Gastroesophageal sphincter (tissue), 4 donors: ENCODE data around the gene SORBS1. TPM values are rescaled to one million over a fixed set of nuclear protein-coding genes. Genes with fewer than 3 reads are reported as not detected.

ENCODE experiments used
- ATAC-seq: fragments of 150-250 bp; one replicate; pipeline ENCODE4 v1.9.1; 2016; ENCODE audit warnings: mild to moderate bottlenecking, moderate library complexity
- H3K27ac ChIP-seq, 4 donors: fragments of 200-600 bp; sonication (generic) in 3 of 4; 1 replicate in 3 of 4; 2 replicates in 1 of 4; pipeline ENCODE4 v1.5.1; 2016 to 2019
- H3K27me3 ChIP-seq: fragments of 200-600 bp; sonication (generic); one replicate; pipeline ENCODE4 v1.5.1; 2019
- H3K36me3 ChIP-seq, 2 donors: fragments of 200-600 bp; sonication (generic); one replicate each; pipeline ENCODE4 v1.5.1; 2019; ENCODE audit warnings: control low read depth in 1 of 2
- H3K4me1 ChIP-seq, 3 donors: fragments of 200-600 bp; sonication (generic); 1 replicate in 2 of 3; 2 replicates in 1 of 3; pipeline ENCODE4 v1.5.1; 2016 to 2019; ENCODE audit warnings: control low read depth in 2 of 3
- H3K4me3 ChIP-seq, 2 donors: fragments of 200-600 bp; sonication (generic); one replicate each; pipeline ENCODE4 v1.5.1; 2019; ENCODE audit warnings: mild to moderate bottlenecking in 1 of 2, moderate library complexity in 1 of 2
- H3K9me3 ChIP-seq, 3 donors: fragments of 200-600 bp; sonication (generic); one replicate each; pipeline ENCODE4 v1.5.1; 2017 to 2019; ENCODE audit warnings: control low read depth in 2 of 3
- EP300 ChIP-seq: sonication (generic); formaldehyde crosslinking; IDR thresholded peaks from one replicate; pipeline ENCODE4 v1.6.1; 2017; ENCODE audit warnings: antibody characterized with exemption, mild to moderate bottlenecking
- POLR2A ChIP-seq, 2 donors: fragments of 450-650 bp; IDR thresholded peaks; one replicate each; pipeline ENCODE4 v1.6.1; 2017; ENCODE audit warnings: antibody characterized with exemption in 2 of 2, mild to moderate bottlenecking in 2 of 2, moderate library complexity in 1 of 2
- POLR2AphosphoS5 ChIP-seq: sonication (generic); formaldehyde crosslinking; IDR thresholded peaks from one replicate; pipeline ENCODE4 v1.6.1; 2017; ENCODE audit warnings: antibody characterized with exemption
- WGBS, 2 donors: methylation state at CpG; one replicate each; pipeline ENCODE4 v1.1.5; 2018; ENCODE audit warnings: low coverage in 1 of 2; 5-methylcytosine and 5-hydroxymethylcytosine counted together
- total RNA-seq, 4 donors: library from RNA; depleted of rRNA; stranded (reverse); fragments of >200 nt; gene quantifications; one replicate each; pipeline ENCODE4 v1.1.0, GENCODE V29; 2016
- TF ChIP-seq, protein P1 (sequence below), 4 experiments: fragments of 200-600 bp in 2 of 4; fragments of 450-650 bp in 2 of 4; sonication (generic) in 1 of 4; IDR thresholded peaks; one replicate each; pipeline ENCODE4 v1.5.1; 2017 to 2019; ENCODE audit warnings: antibody characterized with exemption in 4 of 4, mild to moderate bottlenecking in 2 of 4, moderate library complexity in 2 of 4

Gene SORBS1
- total RNA-seq, 4 donors from 2014 or later = 1,866 to 2,220 (median 1,948) TPM

DNA sequence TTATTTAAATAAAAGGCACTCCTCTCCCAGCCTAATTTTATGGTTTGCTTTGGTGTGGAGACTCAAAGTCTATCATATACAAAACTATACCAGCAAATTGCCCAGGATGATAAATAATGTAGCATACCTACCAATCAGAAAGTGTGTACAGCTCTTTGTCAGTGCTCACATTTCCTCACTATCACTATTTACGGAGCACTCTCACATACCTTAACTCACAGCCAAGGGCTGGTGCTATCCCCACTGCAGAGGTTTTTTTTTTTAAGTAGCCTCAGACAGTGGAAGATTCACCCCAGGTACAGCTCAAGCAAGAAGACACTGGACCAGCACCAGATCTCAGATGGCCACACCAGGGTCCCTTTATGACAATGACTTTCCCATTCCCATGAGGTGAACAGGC lies 272.9 kb downstream of the SORBS1 start:
- Histone ChIP-seq H3K27ac (peak overlapping the region in 2 of 4 donors; percentile 82 to 91), H3K36me3 (no peaks in the 10 kb centered on the region), H3K27me3 (peaks cover 24% of the 10 kb centered on the region), H3K4me1 (peaks cover 0 to 27% (median 4%) of the 10 kb centered on the region in 3 donors), H3K9me3 (no peaks in the 10 kb centered on the region), H3K4me3 (peak overlapping the region in 1 of 2 donors; percentile 86)
- 67 to 88% methylated on average over 1 of the region's 1 CpG for WGBS, 2 donors
- no peak for ATAC-seq
- TF ChIP-seq POLR2AphosphoS5 (no peak), EP300 (no peak), POLR2A (IDR thresholded peaks at IDR 0.05) (no peak)
- TF ChIP-seq, protein P1, sequence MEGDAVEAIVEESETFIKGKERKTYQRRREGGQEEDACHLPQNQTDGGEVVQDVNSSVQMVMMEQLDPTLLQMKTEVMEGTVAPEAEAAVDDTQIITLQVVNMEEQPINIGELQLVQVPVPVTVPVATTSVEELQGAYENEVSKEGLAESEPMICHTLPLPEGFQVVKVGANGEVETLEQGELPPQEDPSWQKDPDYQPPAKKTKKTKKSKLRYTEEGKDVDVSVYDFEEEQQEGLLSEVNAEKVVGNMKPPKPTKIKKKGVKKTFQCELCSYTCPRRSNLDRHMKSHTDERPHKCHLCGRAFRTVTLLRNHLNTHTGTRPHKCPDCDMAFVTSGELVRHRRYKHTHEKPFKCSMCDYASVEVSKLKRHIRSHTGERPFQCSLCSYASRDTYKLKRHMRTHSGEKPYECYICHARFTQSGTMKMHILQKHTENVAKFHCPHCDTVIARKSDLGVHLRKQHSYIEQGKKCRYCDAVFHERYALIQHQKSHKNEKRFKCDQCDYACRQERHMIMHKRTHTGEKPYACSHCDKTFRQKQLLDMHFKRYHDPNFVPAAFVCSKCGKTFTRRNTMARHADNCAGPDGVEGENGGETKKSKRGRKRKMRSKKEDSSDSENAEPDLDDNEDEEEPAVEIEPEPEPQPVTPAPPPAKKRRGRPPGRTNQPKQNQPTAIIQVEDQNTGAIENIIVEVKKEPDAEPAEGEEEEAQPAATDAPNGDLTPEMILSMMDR (IDR thresholded peaks at IDR 0.05) = no peak

DNA sequence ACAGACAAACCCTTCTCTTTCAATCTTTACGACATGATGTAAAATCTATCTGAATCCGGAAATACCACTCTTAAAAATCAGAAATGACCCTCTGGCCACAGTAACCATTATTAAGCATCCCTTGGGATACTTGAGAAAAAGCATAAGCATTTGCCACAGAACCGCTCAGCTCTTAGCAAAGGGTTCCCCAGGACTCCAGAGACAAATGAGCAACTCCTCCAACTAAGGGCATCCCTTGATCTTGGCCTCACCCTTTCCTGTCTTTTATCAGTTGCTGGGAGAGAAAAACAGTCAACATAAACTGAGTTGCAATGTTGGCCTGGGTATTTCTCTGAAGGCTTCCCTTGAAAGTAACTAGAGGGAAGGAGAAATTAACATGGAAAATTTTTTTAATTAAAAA lies 273.9 kb downstream of the SORBS1 start:
- no peak for TF ChIP-seq POLR2A (IDR thresholded peaks at IDR 0.05)
- no peak for TF ChIP-seq POLR2AphosphoS5
- TF ChIP-seq EP300 = no peak
- TF ChIP-seq, protein P1 (IDR thresholded peaks at IDR 0.05) = no peak
- Histone ChIP-seq H3K9me3 (no peaks in the 10 kb centered on the region), H3K4me3 (peak overlapping the region in 1 of 2 donors; percentile 2), H3K4me1 (peaks cover 0 to 27% (median 4%) of the 10 kb centered on the region in 3 donors), H3K27ac (peak overlapping the region in 3 of 4 donors; percentile 12 to 91 (median 64)), H3K27me3 (peaks cover 24% of the 10 kb centered on the region), H3K36me3 (no peaks in the 10 kb centered on the region)
- no peak for ATAC-seq
- 42 to 63% methylated on average over 3 of the region's 3 CpGs for WGBS, 2 donors

DNA sequence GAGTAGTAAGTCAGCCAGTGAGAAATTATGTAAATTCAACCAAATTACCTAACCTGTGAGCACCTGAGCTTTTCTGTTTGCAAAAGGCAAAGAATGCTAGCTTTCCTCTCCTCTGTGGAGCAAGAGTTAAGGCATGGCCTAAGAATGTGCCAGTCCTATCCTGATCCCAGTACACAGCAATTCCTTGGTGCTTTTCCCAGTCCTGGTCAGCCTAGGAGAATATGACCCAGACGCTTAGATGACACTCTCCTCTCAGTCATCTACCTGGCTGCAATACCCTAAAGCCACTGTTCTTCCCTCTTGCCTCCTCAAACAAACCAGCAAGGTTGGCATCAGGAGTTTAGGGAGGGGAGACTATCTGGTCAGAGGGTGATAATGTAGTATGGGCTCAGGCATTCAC lies 274.5 kb downstream of the SORBS1 start:
- no peak for ATAC-seq
- Histone ChIP-seq H3K27ac (peak overlapping the region in 3 of 4 donors; percentile 12 to 91 (median 64)), H3K27me3 (peaks cover 24% of the 10 kb centered on the region), H3K36me3 (no peaks in the 10 kb centered on the region), H3K9me3 (no peaks in the 10 kb centered on the region), H3K4me1 (peaks cover 0 to 27% (median 4%) of the 10 kb centered on the region in 3 donors), H3K4me3 (peak overlapping the region in 1 of 2 donors; percentile 2)
- 50% methylated on average over 1 of the region's 1 CpG; no CpG with 5 or more reads in 1 of the 2 donors for WGBS, 2 donors
- TF ChIP-seq, protein P1 (IDR thresholded peaks at IDR 0.05) = no peak
- TF ChIP-seq POLR2AphosphoS5 = no peak
- no peak for TF ChIP-seq EP300
- TF ChIP-seq POLR2A (IDR thresholded peaks at IDR 0.05) = no peak

DNA sequence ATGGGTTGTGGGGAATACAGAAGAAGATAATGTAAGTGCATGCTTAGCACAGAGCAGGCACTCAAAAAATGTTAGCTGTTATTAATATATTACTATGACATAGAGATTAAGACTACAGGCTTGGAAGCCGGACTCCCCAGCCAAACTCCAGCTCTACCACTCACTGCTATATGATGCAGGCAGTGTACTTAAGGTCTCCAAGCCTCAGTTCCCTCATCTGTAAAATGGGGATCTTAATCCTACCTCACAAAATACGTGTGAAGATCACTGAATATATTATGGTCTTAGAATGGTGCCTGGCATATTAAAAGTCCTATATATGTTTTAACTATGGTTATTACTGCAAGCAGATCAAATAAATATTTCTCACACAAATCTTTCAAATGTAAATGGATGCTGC lies 275.6 kb downstream of the SORBS1 start:
- peaks cover 0 to 19% (median 7%) of the 10 kb centered on the region in 3 donors for H3K4me1 ChIP-seq
- no peak for ATAC-seq
- H3K9me3 ChIP-seq = no peaks in the 10 kb centered on the region
- H3K27me3 ChIP-seq = peaks cover 21% of the 10 kb centered on the region
- WGBS, 2 donors = 81 to 95% methylated on average over 2 of the region's 2 CpGs
- no peaks in the 10 kb centered on the region for H3K36me3 ChIP-seq
- no peak overlapping the region for H3K4me3 ChIP-seq
- TF ChIP-seq POLR2A (IDR thresholded peaks at IDR 0.05) = no peak
- no peak for TF ChIP-seq POLR2AphosphoS5
- TF ChIP-seq EP300 = no peak
- TF ChIP-seq, protein P1 (IDR thresholded peaks at IDR 0.05) = no peak
- H3K27ac ChIP-seq = peak overlapping the region in 1 of 4 donors; percentile 1

DNA sequence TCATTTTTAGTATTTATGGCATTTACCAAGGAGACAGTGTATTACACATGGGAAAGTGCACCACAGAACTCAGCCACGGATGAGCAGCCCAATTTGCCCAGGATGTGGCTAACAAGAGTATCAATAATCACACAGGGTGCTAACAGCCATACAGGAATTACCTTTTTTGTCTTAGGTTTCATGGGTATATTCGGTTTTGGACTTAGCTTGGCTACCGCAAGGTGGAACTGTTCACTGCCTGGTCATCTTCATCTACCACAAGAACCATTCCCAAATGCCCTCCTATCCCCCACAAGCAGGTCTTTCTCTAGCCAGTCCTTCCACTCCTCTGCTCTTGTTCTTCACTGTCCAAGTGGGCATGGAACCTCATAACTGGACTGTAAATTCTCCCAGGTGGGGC lies 276.4 kb downstream of the SORBS1 start:
- Histone ChIP-seq H3K27ac (peak overlapping the region in 1 of 4 donors; percentile 1), H3K27me3 (peaks cover 15% of the 10 kb centered on the region), H3K36me3 (no peaks in the 10 kb centered on the region), H3K4me1 (peaks cover 0 to 19% (median 8%) of the 10 kb centered on the region in 3 donors), H3K4me3 (no peak overlapping the region), H3K9me3 (no peaks in the 10 kb centered on the region)
- TF ChIP-seq POLR2AphosphoS5 (no peak), EP300 (no peak), POLR2A (IDR thresholded peaks at IDR 0.05) (no peak)
- TF ChIP-seq, protein P1 (IDR thresholded peaks at IDR 0.05) = no peak
- WGBS, 2 donors = 86 to 88% methylated on average over 2 to 3 of the region's 3 CpGs
- no peak for ATAC-seq
